ENCODE measurements around the gene BCAS4. TPM values are rescaled to one million over a fixed set of nuclear protein-coding genes. Genes with fewer than 3 reads are reported as not detected.
"Not testable (repeated sequence)": the region's sequence is repeated elsewhere in the genome, so short reads cannot be mapped to it uniquely, and the experiment has no call there.

BCAS4 gene
- total RNA-seq, 1 donor from 2014 or later = 0.34 TPM

DNA sequence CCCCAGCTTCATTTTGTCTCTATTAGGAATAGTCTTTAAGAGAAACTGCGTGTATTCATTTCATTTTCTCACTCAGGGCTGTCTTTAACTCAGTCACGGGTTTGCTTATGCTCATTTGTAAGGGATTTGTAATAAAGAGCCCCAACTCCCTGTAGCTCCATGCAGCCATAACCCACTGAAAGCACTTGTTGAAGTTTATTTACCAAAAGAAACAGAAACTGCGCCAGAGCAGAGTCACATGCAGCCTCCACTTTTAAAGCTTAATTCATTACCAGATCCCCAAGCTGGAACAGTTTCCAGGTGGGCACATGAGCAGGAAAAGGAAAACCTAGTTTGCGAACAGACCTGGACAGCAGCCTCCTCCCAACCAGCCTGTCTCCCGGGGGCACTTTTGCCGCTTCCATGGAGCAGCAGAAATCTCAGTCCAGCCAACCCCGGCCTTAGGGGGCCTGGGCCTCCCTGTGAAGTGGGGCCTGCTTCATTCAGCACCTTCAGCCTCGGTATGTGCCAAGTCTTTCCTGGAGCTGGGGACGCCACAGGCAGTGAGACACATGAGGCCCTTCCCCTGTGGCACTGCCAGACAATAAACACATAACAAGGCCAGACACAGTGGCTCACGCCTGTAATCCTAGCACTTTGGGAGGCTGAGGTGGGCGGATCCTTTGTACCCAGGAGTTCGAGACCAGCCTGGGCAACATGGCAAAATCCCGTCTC is 4.5 kb downstream of the BCAS4 start:
- DNase-seq = no peak

DNA sequence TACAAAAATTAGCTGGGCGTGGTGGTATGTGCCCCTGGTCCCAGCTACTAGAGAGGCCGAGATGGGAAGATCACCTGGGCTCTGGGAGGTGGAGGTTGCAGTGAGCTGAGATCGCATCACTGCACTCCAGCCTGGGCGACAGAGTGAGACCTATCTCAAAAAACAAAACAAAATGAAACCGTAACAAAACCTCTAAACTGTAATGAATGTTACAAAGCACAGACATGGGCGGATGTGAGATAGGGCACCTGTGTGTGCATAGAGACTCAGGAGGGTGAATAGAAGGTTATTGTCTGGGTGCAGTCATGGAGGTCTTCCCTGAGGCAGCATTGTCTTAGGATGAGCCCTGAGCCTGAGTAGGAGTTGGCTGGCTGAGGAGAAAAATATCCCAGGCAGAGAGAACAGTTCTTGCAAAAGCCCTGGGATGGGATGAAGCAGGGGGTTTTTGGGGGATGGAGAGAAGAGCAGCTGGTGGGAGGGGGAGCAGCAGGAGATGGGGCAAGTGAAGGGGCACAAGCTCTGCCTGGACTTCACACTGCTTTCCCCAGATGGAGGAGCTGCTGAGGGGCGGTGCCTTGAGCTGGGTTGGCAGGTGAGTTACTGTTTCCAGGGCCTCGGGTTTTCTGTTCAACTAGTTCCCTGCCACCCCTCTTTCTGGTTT is 5.2 kb downstream of the BCAS4 start:
- no peak for DNase-seq

DNA sequence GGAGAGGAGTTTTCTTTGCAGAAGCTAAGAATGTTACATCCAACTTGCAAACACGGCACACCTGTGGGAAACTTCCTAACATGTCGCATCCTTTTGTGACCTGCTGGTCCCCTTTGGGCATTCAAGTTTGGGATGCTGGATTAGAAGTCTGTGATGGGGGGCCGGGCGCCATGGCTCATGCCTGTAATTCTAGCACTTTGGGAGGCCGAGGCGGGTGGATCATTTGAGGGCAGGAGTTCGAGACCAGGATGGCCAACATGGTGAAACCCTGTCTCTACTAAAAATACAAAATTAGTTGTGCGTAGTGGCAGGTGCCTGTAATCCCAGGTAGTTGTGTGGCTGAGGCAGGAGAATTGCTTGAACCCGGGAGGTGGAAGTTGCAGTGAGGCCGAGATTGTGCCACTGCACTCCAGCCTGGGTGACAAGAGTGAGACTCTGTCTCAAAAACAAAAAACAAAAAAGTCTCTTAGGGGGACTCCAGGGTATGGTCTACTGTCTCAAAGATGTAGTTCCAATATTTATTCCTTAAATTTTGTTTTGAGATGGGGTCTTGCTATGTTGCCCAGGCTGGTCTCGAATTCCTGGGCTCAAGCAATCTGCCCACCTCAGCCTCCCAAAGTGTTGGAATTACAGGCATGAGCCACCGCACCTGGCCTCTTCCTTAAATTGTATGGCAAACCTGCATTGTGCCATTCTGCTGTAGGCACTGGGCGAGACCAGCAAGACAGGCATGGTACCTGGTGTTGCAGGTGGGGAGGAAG is 6.3 kb downstream of the BCAS4 start:
- DNase-seq = not testable (repeated sequence)

DNA sequence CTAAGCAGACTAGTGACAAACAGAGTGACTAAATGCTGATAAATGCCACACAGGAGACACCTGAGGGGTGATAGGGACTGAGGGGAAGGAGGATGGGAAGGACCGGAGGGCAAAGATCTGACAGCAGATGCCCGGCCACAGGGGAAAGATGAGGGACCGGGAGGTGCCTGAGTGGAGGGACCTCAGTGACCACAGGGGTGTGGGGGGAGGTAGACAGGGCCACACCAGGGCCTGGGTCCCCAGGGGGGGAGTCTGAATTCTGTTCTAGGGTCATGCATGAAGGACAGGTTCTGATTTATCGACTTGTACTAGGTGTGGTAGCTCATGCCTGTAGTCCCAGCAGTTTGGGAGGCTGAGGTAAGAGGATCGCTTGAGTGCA is 6.9 kb downstream of the BCAS4 start:
- no peak for DNase-seq

DNA sequence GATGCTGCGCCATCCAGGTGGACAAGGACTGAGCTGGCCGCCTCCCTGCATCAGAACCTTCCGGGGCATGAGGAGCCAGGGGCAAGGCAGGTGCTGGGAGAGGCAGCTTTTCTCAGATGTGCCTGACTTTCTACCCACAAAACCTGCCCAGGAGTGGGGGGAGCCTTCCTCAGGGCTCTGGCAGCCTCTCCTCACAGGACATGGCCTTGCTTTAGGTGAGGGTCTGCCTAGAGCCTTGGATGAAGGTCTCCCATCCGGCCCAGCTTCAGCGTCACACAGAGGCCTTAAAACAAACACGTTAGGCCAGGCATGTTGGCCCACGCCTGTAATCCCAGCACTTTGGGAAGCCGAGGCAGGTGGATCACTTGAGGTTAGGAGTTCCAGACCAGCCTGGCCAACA is 7.4 kb downstream of the BCAS4 start:
- DNase-seq = no peak

DNA sequence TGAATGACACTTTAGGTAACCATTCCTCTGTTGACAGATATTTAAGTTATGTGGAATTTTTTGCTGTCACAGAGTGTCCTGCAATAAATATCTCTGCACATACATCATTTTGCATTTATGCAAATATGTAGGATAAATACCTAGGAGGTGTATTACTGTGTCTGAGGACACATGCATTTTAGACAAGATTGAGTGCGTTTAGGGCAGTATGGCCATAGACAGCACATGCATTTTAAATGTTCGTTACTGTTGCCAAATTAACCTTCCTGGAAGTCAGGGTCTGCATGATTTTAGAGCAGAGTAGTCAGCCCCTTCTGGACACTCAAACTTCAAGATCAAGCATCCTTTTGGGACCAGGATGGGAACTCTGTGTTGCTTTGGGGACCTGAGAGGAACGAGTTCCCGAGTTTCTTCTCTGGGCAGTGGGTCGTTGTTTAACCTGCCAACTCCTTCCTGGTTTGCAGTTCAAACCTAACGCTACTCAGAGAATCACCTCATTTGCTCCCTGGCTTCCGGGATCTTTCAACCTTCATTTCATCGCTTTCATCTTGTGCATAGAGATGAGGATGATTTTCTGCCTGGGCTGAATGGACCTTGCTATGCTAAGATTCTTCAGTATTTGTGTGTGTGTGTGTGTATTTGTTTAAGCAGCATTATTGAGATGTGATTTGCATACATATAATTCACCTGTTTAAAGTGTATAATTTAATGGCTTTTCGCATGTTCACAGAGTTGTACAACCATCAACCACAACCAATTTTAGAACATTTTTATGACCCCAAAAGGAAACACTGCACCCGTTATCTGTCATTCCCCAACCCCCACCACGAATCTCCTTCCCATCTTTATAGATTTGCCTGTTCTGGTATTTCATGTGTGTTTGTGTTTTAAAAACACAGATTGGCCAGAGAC is 9.8 kb downstream of the BCAS4 start:
- no peak for DNase-seq

DNA sequence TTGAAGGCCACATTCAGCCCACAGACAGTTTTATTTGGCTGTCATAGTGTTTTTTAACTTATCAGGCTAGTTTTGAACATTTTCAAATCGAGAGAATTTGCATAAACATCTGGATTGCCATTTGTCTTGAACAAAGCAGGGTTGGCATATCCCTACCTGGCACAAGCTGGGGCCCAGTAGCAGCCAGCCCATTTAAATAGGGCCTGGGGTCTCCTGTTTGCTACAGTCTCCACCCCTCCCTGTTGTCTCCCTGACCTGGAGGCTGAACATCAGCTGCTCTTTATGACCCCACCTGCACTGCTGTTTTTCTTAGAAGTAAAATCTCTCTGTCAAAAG is 10.5 kb downstream of the BCAS4 start:
- no peak for DNase-seq

DNA sequence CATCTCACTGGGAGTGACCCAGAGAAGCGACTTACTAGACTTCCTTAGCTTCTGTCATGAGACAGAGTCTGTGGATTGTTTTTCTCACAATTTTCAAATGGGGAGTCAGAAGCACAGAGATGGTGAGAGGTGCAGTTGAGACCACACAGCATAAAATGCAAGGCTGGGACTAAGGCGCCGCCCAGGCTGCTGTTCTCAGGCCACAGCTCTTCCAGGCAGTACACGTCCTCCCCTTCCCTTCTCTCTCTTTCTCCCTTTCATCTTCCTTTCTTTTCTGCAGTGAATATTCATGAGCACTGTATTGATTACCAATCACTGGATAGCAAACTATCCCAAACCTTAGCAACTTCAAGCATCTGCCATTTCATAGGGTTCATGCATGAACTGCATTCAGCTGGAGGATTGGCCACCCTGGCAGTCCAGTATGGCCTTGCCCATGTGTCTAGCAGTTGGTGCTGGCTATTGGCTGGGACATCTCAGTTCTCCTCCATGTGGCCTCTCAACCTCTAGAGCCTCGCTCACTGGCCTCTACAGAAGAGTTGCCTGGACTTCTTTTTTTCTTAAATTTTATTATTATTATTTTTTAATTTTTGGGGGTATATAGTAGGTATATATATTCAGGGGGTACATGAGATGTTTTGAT is 11.4 kb downstream of the BCAS4 start:
- DNase-seq = no peak

DNA sequence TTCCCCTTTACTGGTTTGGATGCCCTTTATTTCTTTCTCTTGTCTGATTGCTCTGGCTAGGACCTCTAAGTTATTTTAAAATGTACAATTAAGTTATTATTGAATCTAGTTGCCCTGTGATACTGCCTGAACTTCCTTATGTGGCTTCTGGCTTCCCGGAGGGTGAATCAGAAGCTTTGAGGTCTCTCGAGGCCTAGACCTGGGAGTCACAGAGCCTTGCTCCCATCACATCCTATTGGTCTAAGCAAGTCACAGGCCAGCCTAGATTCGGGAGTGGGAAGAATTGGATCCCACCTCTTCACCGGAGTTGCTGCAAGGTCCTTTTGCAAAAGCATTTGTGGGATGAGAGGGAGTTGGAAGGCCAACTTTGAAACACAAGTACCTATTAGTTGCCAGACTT is 15.2 kb downstream of the BCAS4 start:
- no peak for DNase-seq

DNA sequence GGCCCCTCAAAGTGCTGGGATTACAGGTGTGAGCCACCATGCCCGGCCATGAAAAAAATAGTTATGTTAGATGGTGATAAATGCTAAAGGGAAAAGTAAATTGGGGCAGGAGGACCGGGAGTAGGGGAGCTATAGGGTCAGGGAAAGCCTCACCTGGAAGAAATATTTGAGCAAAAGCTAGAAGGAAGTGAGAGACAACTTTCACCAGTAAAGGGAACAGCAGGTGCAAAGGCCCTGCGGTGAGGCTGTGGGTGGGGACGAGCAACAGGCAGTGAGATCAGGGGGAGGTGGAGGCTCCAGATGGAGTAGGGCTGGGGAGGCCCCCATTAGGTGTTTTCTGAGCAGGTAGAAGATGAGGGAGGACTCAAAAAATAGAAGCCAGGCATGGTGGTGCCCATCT is 16.0 kb downstream of the BCAS4 start:
- no peak for DNase-seq

DNA sequence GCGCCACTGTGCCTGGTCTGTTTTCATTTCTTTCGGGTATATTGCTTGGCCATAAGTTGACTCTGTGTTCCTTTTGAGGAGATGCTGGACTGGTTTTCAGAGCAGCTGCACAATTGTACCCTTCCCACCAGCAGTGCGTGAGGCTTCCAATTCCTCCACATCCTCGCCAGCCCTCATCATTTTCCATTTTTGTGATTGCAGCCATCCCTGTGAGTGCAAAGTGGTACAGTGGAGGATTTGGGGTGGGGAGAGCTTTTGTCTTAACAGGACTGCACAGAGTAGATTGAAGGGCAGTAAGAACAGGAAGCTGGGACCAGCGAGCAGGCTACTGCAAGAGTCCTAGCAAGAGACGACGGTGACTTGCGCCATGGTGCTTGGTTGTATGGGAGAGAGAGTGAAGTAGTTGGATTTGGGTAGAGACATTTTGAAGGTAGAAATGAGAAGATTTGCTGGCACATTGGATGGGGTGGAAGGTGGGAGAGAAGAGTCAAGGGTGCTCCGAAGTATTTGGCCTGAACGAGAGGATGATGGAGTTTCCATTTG is 18.3 kb downstream of the BCAS4 start:
- no peak for DNase-seq

DNA sequence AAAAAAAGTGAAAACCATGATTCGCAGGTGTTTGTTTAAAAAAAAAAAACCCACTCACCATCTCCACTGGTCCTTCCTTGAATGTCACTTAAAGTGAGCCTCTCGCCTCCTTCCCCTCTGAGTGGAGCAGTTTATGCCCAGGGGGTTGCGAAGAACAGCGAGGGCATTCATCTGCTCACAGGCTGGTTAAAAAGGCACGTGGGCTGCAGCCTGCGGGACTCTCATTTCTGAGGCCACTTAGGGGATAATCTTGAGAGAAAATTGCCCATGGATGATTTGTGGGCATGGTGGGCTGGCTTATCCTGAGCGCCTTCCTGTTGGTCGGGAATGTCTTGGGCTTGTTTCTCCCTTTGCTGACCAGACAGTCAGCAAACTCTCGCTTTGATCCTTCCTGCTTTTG is 18.9 kb downstream of the BCAS4 start:
- DNase-seq = no peak

DNA sequence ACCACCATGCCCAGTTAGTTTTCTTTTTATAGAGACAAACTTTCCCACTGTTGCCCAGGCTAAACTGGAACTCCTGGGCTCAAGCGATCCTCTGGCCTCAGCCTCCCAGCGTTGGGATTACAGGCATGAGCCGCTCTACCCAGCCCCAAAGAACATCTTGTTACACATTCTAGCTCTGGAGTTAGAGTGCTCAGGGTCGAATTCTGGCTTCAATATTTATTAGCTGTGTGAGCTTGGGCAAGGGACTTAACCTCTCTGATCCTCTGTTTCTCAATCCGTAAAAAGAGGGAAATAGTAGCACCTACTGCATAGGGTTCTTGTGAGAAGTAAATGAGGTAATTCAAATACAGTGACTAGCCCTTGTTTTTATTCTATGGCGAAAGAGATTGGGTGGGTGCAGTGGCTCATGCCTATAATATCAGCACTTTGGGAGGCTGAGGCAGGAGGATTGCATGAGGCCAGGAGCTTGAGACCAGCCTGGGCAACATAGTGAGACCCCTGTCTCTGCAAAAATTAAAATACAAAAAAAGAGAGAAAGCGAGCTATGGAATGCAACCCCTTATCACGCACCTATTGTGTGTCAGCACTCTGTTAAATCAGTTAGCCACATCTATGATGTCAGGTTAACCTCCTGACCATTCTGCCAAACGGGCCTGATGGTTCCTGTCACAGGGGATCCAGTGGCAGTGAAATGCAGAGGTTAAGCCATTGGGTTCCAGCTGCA is 19.7 kb downstream of the BCAS4 start:
- no peak for DNase-seq

DNA sequence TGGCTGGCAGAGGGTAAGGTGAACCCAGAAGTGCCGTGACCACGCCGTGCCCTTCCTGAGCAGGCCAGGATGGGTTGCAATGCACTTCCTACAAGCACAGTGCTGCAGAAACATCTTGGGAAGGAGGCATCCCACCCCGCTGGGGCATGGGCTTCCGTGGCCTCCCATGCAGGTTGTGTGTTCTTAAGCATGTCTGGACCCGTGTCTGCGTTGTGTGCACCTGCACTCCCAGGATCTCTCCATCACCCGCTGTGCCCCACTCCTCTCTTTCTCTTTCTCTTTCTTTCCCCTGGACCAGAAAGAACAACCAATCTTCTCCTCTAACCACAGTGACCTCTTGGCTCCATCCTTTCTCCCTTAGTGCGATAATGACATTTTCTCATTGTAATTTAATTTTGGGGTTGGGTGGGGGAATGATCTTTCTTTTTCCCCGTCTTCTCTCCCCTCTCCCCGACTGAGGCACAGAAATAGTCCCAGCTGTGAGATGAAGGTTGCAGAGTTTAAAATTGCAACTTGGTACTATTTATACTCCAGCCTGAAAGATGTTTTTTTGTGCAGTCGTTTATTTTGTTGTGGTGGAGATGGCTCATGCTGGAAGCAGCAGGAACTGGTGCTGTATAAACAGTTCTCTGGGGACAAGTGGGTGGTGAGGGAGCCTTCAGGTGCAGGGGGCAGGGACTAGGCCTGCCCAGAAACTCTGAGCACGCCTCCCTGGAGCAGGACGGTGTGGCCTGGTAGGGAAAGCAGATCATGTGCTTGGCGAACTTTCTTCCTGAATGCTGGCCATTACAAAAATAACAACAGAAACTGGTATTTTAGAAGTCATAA is 20.5 kb downstream of the BCAS4 start:
- DNase-seq = no peak

DNA sequence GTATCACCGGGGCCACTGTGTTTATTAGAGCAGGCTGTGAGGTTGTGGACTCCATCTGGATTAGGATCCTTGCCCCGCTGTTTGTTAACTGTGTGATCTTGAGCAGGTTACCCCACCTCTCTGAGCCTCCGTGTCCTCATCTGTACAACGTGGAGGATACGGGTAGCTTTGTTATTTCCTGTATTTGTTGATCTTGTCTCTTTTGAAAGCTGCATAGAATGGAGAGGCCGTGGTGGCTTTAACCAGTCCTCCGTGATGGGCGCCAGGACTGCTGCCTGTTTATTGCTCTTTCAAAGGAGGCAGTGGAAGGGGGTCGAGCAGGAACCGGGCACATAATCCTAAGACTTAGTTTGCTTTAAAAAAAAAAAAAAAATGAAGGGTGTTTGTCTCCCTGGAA is 22.9 kb downstream of the BCAS4 start:
- no peak for DNase-seq

DNA sequence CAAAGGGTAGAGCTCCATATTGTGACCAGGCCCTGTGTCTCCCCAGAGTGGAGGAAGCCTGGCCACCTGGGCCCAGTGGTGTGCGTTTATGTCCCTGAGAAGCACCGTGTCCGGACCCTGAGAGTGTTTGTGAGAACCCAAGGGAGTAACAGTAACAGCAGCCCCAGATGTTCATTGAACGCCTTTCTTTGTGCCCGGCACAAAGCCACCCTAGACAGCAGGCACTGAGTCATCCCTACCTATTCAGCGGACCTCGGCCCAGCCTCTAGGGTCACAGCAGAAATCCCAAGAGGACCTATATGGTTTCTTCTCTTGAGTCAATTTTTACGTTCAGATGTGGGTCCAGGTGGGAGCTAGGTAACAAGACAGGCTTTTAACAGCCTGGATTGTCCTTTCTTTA is 24.5 kb downstream of the BCAS4 start:
- DNase-seq = no peak

DNA sequence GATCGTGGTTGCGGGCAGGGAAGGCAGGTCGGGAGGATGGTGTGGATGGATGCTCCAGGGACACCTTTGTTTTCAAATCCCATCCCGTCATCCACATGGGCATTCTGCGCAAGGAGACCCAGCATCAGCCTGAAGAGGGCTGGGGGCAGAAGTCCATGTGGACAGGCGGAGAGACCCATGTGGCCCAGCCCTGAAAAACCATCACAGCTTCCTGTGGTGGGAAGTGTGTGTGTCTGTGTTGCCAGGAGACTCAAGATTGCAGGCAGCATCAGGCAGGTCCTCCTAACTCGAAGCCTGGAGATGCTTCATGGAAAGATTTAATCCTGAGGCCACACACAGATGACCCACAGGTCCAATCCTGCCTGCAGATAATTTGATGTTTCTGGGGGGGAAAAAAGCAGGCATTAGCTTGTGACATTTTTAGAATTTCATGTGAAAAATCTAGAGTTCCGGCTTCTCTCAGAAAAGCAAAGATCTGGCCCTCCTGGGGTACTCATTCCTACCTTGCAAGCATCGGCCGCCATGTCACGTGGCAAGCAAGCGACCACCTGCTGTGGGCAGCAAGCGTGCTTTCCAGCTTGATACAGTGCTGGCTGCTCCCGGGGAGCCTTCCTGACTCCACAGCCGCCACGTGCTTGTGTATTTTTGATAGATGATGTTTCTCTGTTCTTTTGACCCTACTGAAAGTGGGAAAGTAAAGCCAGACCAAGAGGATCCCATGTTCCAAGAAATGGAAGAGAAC is 25.8 kb downstream of the BCAS4 start:
- no peak for DNase-seq

DNA sequence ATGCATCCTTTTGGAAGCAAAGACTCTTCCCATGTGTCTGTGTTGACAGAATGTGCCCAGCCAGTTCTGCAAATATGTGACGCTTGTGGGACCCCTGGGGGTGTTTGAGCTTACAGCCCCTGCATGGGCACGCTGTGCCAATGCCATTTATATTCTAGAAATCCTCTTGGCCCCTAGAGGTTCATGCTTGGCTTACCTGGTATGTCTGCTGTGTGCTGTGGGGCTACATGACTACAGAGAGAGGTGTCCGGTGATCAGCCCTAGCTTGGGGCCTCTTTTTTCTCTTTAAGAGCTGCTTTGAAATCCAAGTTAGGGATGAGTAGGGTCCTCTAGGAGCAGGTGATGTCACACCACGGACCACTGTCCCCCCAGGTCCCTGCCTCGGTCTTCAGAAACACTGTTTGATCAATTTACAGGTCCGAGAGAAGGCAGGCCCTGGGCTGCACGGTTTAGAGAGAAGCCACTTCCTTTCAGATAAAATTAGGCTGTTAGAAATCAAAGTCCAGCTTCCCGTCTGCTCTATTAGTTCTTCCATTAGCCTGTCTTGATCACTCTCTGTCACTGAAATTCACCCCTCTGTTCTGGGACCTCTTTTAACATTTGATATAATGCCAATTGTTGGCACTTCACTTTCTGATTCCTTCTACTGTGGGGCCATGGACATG is 26.5 kb downstream of the BCAS4 start:
- DNase-seq = no peak

DNA sequence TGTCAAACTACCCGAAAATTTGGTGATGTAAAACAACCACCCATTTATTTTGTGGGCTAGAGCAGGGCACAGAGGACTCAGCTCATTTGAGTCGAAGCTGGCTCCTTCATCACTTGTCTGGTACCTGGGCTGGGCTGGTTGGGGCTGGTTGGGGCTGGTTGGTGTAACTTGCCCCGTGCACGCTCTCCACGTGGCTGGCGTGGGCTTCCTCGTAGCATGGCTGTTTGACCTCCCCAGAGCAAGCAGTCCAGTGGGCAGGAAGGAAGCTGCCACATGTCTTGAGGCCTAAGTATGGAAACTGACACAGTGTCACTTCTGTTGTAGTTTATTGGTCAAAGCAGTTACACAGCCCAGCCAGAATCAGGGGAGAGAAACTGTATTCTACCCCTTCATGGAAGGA is 27.1 kb downstream of the BCAS4 start:
- no peak for DNase-seq
